GM12865 (cell line): ENCODE measurements around the gene ARL5A.
A peak's percentile ranks its signal among the peaks of the same experiment; 100 is the strongest.

Source experiments
- DNase-seq: peaks from one replicate; pipeline ENCODE4 v3.0.0; 2010; ENCODE audit warnings: low read depth
- H3K4me3 ChIP-seq: 2 replicates; pipeline ENCODE4 v1.5.1; 2011; ENCODE audit warnings: mild to moderate bottlenecking, low read depth, low read length, control low read depth
- CTCF ChIP-seq: IDR thresholded peaks from 2 replicates; pipeline ENCODE4 v1.5.1; 2011; ENCODE audit warnings: low read length, control low read depth, low read depth, inconsistent platforms; ENCODE audit not compliant: insufficient read depth; ENCODE audit errors: missing control alignments

The ARL5A gene

GRCh38 chr2:151815821-151816489 is 12.3 kb downstream of the ARL5A start:
- H3K4me3 ChIP-seq: no peak overlapping the region
- DNase-seq: no peak
- no peak for TF ChIP-seq CTCF

- H3K4me3 ChIP-seq: no peak overlapping the region
- TF ChIP-seq CTCF: no peak
- DNase-seq: no peak
Observed at GRCh38 chr2:151810489-151810888, 17.7 kb downstream of the ARL5A start.

GRCh38 chr2:151809073-151809383 is 19.2 kb downstream of the ARL5A start:
- no peak overlapping the region for H3K4me3 ChIP-seq
- TF ChIP-seq CTCF: no peak
- DNase-seq: no peak

- no peak for DNase-seq
- TF ChIP-seq CTCF: peak; percentile 30
- no peak overlapping the region for H3K4me3 ChIP-seq
Observed at GRCh38 chr2:151808258-151809072, 19.8 kb downstream of the ARL5A start.

- no peak for TF ChIP-seq CTCF
- no peak overlapping the region for H3K4me3 ChIP-seq
- no peak for DNase-seq
Observed at GRCh38 chr2:151805961-151806360, 22.3 kb downstream of the ARL5A start.

GRCh38 chr2:151805343-151805742 is 22.9 kb downstream of the ARL5A start:
- DNase-seq: no peak
- TF ChIP-seq CTCF: no peak
- no peak overlapping the region for H3K4me3 ChIP-seq
